Gastroesophageal sphincter (tissue), 3 donors: ENCODE results near the gene KRTAP10-2.

Source experiments
- CTCF ChIP-seq, 4 experiments: fragments of 200-600 bp in 2 of 4; fragments of 450-650 bp in 2 of 4; sonication (generic) in 1 of 4; IDR thresholded peaks; one replicate each; pipeline ENCODE4 v1.5.1; 2017 to 2019; ENCODE audit warnings: antibody characterized with exemption in 4 of 4, mild to moderate bottlenecking in 2 of 4, moderate library complexity in 2 of 4
- POLR2A ChIP-seq, 2 donors: fragments of 450-650 bp; IDR thresholded peaks; one replicate each; pipeline ENCODE4 v1.6.1; 2017; ENCODE audit warnings: antibody characterized with exemption in 2 of 2, mild to moderate bottlenecking in 2 of 2, moderate library complexity in 1 of 2

GRCh38 chr21:44523567-44524413 lies 27.5 kb downstream of the KRTAP10-2 start:
- no peak for TF ChIP-seq CTCF (IDR thresholded peaks at IDR 0.05)
- no peak for TF ChIP-seq POLR2A (IDR thresholded peaks at IDR 0.05)
